DOHH2 (cell line): Measurements from ENCODE around the gene IP6K1.

Experiments used
- CTCF ChIP-seq: fragments of 200-600 bp; sonication (generic); IDR thresholded peaks from one replicate; pipeline ENCODE4 v1.5.1; 2014; ENCODE audit warnings: antibody characterized with exemption, mild to moderate bottlenecking, low read depth, low read length; ENCODE audit not compliant: poor library complexity, severe bottlenecking
- EZH2phosphoT487 ChIP-seq: fragments of 200-600 bp; sonication (generic); IDR thresholded peaks from 2 replicates; pipeline ENCODE4 v1.6.1; 2017; ENCODE audit warnings: borderline replicate concordance, mild to moderate bottlenecking, antibody characterized with exemption, low read length, moderate library complexity, mixed read lengths

- TF ChIP-seq EZH2phosphoT487, result no peak
- no peak for TF ChIP-seq CTCF
These were observed 53.7 kb downstream of the IP6K1 start for GRCh38 chr3:49732597-49732996.
